CD4-positive, alpha-beta T cell treated with Interferon gamma for 1 hour (primary cell): ENCODE results near the gene NTHL1.

Experiments used
- DNase-seq: peaks from one replicate; pipeline ENCODE4 v3.0.0-alpha.2; 2020

Gene NTHL1

DNA sequence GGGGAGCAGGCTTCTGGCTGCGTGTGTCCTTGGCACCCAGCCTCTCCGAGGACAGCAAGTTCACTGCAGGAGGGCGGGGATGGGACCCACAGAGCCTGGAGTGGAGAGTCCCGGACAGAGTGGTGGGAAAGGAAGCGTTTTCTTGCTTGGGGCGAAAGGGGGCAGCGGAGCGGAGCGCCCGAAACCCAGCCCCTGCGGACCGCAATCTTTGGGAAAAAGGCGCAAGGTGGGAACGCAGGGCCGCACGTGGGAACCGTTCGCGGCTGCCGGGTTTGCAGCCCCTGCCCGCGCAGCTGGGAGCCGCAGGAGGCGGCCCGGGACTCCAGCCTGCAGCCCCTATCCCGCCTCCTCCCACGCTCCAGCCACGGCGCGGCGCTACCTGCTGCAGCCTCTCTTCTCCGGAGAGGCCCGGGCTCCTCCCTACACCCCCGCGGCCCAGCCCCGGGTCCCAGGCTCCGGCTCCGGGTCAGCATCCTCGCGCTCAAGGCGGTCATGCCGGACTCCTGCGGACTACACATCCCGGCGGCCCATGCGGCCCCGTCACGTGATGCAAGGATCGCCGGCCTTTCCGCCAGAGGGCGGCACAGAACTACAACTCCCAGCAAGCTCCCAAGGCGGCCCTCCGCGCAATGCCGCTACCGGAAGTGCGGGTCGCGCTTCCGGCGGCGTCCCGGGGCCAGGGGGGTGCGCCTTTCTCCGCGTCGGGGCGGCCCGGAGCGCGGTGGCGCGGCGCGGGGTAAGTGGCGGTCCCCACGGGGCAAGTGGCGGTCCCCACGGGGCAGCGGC is at the start of gene NTHL1, which contains the start of gene TSC2:
Gene NTHL1 (minus strand): TSS at position 505 of the 786 bp plus-strand sequence. CDS start 11 bp downstream, at position 494.
Gene TSC2 (plus strand): TSS at position 656 of the 786 bp plus-strand sequence. CDS start 631 bp downstream, outside the sequence.
- DNase-seq, result peak; percentile 92

DNA sequence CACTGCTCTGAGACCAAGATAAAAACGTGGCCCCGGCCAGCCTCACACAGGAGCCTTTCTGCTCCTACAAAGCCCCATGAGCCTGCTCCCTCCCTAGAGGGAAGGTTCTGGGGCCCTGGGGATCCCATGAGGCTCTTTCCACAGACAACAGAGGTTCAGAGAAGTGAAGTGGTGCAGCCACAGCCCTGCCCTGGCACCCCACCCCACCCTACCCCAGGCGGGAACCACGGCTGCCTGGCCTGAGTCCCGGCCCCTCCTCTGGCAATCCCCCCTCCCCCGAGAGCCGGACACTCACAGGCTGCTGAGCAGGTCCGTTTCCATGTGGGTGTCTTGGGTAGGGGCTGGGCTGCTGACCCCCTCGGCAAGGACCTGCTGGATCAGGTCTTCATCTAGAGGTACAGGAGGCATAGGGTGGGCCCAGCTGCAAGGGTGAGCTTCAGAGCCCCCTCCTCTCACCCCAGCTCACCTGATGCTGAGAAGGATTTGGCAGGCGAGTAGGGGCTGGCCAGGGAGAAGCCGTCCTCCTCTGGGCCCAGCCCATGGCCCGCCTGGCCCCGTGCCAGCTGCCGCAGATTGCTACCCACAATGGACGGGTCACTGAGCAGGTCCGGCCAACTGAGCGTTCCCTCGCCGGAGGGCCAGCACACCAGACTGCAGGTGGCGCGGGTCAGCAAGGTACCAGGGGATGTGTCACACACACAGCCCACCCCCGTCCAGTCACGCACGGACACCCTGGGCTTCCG is 49.4 kb upstream of the NTHL1 start:
- DNase-seq, result no peak

DNA sequence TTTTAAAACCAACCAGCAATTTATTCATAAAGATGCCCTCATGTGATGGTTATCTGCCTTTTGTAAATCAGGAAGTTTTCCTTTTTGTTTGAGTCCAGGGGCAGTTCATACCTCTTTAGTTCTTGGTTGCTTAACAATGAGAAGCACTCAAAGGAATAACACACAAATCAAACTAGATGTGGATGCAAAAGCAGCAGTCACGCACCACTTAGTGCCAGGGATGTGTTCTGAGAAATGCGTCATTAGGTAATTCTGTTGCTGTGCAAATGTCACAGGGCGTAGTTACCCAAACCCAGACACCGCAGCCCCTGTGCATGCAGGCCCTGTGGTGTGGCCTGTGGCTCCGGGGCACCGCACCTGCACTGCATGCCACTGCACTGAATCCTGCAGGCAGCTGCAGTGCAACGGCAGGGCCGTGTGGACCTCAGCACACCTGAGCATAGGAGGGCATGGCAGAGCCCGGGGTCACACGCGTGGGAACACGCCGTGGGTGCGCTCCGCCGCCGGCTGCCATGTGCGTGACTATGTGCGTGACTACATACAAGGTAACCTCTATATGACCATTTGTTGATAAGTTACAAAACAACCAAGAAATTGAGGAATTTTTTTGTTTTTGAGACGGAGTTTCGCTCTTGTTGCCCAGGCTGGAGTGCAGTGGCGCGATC is 48.4 kb upstream of the NTHL1 start:
- no peak for DNase-seq

DNA sequence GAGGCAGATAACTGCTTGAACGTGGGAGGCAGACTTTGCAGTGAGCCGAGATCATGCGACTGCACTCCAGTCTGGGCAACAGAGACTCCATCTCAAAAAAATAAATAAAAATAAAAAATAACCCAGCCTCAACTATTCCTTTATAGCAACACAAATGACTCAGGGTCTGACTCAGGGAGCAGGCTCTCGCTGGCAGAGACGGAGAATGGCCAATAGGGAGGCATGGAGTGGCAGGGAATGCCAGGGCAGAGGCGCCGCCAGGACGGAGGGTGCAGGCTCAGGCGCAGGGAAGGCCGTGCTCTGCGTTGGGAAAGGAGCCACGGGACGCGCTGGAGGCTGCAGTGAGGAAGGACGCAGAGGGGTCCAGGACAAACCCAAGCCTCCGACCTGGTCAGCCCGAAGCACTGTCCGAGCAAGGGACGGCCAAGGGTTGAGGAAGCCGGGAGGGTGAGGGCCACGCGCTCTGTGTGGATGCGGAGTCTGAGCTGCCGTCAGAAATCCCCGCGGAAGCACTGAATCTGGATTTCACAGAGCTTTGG is 47.8 kb upstream of the NTHL1 start:
- DNase-seq, result no peak

DNA sequence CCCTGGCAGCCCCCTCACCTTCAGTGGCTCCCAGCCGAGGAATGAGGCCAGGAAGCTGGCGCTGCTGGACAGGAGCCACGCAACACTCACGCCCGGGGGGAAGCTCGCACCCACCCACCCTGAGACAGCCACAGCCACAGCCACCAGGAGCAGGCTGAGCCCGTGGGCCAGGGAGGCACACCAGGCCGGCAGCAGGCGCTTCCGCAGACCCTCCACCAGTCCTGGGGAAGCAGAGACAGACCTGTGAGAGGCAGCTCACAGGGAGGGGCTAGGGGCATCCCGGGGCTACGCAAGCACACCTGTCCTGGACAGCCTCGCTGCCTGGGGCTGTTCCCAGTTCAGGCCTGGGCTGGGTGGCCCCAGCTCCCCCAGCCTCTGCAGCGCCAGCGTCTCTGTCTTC is 46.2 kb upstream of the NTHL1 start:
- no peak for DNase-seq

DNA sequence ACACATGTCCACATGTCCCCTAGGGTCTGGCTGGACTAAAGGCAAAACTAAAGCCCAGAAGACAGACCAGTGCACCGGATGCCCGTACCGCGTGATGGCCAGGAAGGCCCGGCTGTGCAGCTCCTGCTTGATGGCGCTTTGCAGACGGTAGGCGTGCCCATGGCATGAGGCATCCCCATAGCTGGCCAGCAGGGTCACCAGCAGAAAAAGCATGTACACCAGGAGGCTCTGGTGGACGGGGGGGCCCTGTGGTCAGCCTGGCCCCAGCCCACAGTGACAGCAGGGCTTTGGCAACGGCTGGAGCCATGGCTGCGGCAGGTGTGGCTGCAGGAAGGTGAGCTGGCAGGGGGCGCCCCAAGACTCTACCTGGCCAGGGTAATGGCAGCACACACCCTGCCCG is 45.2 kb upstream of the NTHL1 start:
- DNase-seq, result no peak

DNA sequence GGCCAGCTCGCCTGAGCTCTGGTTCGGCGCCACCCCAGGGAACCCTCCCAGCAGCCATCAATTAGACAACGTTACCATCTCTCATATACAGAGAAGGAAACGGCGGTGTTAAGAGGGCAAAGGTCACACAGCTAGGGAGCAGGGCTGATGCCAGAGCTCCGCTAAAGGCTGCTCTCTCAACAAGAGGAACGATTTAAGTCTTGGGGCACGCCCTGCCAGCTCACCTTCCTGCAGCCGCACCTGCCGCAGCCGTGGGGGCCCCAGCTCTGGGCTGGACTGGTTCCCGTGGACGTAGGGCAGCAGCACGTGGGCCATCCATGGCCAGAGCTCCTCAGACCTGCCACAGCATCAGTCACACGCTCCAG is 44.6 kb upstream of the NTHL1 start:
- DNase-seq, result no peak

DNA sequence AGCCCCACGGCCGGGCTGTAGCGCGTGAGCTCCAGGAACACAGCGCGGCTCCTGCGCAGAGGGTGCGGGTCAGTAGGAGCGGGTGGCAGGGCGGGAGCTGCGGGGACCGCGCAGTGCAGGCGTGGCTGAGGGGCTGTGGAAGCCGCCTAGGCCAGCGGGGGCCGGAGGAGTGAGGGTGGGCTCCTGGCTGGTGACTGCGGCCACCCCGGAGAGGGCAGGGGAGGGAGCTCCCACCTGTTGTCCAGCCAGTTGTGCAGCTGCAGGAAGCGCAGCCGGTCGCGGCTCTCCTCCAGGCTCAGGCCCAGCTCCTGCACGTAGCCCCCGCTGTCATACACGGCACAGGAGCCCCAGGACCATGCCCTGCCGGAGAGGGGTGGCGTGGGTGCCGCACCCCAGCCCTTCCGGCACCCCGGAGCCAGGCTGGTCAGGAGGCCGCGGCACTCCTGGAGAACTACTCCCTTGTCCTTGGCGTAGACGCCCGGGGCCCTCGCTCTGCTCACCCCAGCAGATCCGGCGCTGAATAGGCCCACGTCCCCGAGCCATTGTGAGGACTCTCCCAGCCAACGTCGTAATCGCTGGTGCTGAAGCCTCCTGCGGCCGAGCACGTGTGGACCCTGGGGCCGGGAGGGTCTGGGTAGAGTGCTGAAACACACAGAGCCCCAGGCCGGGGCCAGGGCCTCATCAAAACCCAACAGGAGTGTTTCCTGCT is 44.1 kb upstream of the NTHL1 start:
- no peak for DNase-seq

DNA sequence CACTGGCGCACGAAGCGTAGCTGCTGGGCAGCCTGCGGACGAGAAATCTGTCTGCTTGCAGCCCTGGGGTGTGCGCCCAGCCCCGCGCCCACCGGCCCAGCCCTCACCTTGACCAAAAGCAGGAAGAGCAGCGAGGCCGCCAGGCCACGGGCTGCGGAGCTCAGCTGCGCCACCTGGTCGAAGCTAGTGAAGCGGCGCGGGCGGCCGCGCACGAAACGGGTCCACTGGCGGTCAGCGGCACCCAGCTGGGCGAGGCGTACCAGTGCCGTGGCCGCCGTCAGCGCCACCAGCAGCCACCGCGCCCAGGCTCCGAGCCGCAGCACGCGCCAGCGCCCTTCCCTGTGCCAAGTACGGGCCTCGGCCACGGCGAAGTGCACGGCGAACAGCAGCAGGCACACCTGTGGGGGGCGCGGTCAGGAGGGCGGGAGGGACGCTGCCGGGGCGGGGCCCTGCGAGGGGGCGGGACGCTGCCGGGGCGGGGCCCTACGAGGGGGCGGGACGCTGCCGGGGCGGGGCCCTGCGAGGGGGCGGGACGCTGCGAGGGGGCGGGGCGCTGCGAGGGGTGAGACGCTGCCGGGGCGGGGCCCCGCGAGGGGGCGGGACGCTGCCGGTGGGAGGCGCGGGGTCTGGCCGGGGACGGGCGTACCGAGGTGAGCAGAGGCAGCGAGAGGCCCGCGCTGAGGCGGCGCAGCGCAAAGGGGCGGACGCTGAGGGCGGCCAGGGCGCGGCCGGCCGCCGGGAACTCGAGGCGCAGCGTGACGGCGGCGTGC is 43.3 kb upstream of the NTHL1 start:
- DNase-seq, result peak; percentile 61

DNA sequence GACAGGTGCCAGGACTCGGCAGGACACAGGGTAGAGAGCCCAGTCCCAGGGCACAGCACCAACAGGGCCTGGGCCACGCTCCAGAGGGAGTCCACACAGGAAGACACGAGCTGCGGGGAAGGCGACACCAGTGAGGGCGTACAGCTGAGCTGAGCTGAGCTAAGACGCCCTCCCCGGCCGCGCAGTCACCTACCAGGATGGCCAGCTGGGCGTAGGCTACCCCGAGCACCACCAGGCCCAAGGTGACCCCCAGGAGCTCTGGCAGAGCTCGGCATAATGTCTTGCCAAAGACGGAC is 42.8 kb upstream of the NTHL1 start:
- no peak for DNase-seq

DNA sequence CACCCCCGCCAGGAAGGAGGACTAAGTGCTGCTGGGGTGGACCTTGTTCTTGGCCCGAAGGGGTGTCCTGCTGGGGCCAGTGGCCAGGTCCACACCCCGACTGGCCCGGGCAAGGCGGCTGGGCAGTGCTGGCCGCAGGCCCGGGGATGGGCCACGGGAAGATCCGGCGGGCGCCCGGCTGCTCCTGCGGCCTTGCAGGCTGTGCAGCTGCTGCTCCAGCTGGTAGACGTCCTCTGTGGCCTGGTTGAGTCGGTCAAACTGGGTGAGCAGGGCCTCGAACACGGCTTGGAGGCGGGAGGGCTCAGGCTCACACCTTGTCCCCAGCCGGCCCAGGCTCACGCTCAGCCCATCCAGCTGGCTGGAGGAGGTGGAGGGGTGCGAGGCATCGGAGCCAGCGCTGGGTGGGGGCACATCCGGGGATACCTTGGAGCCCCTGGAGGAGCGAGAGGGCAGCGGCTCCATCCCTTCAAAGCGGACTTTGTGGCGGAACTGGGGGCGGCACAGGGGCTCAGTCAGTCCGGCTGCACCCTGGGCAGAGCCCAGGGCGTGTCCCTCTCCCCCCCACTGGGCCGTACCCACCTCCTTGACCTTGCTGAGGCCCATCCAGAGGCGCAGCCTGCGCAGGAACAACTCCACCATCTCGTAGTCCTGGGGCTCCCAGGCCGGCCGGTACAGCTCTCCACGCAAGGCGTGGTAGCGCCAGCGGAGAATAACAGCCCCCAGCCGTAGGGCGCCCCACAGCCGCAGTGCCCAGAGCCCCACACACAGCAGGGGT is 42.3 kb upstream of the NTHL1 start:
- no peak for DNase-seq

DNA sequence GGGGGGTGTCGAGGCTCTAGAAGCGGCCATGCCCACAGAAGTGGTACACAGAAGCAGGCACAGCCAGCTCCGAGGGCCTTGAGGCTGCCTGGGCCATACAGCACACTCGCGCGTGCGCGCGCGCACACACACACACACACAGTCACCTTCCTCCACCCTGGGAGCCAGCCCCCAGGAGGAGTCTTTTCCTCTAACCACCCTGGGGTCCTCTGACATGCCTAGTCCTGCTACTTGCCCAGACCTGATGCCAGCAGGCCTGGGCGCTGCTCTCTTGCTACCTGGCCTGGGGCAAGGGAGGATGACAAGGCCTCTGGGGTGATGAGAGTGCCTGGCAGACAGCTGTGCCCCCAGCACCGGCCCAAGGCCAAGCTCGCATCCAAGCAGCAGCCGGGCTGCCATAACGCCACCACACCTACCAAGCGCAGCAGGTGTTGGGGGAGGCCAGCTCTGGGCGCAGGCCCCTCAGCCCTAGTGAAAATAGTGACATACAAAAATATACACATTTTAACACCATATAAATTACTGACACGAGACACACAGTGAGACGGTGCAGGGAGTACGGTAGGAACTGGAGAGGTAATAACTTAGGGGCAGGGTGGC is 41.2 kb upstream of the NTHL1 start:
- DNase-seq, result no peak

DNA sequence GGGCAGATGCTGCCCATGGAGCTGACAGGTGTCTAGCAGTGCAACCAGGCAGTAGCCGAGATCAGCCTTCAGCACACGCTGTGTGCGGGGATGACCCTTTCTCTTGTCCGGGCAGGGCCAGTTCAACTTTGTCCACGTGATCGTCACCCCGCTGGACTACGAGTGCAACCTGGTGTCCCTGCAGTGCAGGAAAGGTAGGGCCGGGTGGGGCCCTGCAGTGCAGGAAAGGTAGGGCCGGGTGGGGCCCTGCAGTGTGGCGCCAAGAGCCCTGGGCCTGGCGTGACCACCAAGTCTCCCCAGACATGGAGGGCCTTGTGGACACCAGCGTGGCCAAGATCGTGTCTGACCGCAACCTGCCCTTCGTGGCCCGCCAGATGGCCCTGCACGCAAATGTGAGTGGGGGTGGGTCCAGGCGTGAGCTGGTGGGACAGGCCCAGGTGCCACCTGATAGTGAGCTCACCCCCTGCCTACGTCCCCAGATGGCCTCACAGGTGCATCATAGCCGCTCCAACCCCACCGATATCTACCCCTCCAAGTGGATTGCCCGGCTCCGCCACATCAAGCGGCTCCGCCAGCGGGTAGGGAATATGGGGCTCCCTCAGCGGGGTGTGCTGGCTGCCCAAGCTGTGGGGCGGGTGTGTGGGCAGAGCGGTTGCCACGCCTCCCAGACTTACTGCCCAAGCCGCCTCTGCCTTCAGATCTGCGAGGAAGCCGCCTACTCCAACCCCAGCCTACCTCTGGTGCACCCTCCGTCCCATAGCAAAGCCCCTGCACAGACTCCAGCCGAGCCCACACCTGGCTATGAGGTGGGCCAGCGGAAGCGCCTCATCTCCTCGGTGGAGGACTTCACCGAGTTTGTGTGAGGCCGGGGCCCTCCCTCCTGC is 40.4 kb upstream of the NTHL1 start:
- no peak for DNase-seq

DNA sequence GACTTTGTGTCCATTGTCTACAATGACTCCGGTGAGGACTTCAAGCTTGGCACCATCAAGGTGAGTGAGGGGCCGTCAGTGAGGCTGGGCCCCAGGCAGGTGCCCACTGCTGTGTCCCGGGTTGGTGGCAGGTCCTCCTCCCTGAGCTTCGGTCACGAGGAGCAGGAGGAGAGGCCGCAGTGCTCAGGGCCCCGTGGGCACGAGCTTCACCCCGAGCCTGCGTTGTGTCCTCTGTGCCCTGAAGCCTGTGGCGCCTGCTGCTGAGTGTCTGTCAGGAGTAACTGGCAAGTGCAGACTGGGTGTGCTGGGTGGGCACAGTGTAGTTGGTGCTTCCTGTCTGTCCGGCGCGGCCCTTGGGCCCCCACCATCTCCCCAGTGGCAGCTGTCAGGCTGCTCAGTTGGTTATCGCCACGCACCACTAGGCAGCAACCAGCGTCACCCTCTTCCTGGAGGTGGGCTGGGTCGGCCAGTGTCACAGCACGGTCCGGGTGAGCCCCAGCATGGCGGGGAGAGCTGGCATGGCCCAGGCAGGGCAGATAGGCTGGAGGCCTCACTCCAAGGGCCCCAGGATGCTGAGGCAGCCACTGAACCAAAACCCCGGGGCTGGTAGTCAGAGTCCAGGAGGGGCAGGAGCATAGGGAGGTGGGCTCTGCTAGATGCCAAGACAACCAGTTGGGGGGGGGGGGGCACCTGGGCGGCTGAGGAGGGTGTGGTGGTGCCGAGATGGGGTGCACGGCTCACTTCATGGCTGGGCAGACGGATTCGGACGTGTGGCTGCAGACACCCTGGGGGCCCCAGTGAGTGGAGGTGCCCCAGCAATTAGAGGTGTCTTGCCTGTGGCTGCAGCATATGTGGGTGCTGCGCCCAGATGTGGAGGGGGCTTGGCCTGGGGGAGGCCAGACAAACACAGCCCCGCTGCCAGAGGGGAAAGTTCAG is 39.4 kb upstream of the NTHL1 start:
- no peak for DNase-seq

DNA sequence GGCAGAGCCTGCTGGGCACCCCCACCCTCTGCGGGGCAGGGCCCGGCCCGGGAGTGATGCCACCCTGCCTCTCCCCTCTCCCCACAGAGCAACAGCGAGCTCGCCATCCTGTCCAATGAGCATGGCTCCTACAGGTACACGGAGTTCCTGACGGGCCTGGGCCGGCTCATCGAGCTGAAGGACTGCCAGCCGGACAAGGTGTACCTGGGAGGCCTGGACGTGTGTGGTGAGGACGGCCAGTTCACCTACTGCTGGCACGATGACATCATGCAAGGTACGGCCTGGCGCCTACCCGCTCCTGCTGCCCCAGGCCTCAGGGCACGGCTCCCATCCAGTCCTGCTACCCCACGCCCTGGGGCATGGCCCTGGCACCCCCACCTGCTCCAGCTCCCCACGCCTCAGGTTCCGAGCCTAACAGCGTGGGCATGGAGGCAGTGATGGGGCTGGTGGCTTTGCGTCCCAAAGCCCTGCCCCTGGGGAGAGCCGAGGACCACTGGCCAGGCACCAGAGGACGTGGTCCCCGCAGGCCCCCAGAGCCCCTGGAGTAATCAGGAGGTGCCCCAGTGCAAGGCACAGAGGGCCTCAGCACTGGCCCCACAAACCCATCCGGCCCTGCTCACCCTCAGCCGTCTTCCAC is 38.6 kb upstream of the NTHL1 start:
- no peak for DNase-seq

DNA sequence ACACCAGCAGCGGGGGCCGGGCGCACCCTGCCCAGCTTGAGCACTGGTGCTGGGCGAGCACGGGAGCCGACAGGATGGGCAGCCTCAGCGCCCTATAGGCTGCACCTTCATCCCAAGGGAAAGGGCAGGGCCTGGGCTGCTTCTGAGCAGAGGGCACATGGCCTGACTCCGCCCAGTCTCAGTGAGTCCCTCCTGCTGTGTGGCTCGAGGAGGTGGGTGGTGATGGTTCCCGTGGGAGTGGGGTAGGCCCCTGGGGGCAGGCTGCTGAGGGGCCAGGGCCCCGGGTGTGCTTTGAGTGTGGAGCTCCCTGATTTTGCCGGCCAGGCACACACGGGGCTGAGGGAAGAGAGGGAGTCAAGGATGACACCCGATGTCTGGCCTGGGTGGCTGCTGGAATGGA is 38.0 kb upstream of the NTHL1 start:
- DNase-seq, result no peak

DNA sequence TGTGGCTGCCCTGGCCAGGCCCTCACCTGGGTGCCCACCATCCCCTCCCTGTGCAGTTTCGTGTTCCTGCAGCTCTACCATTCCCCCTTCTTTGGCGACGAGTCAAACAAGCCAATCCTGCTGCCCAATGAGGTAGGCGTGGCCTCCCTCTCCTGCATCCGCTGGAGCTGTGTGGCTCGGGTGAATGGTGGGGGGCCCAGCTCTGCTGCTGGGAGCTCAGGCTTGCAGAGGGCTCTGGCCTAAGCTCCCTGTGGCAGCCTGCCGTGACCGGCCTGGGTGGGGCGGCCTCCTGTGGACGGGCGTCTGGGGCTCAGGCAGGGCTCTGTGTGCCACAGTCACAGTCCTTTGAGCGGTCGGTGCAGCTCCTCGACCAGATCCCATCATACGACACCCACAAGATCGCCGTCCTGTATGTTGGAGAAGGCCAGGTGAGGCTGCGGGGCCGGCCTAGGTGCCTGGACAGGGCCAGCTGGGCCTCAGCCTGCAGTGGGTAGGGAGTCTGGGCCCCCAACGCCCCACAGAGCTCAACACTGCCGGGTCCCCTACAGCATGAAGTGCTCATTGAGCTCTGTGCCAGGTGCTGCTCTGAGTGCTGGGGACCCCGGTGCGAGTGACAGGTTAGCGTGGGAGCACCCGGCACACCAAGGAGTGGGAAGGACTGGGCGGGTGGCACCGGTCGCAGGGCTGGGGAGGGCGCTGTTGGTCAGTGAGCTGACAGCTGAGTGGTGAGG is 37.4 kb upstream of the NTHL1 start:
- DNase-seq, result no peak
